Activated naive CD8-positive, alpha-beta T cell treated with anti-CD3 and anti-CD28 coated beads, Interleukin-2, amount 10 ng/mL, durations not matched to agents 7 days and 5 days (primary cell): ENCODE results near the gene ATRN. TPM values are rescaled to one million over a fixed set of nuclear protein-coding genes. Genes with fewer than 3 reads are reported as not detected.
"Not testable (repeated sequence)": the region's sequence is repeated elsewhere in the genome, so short reads cannot be mapped to it uniquely, and the experiment has no call there.

Source experiments
- ATAC-seq: fragments of 150-1000 bp; cut with Tn5 transposase; one replicate; pipeline ENCODE4 v1.10.0; 2021; ENCODE audit warnings: low read depth, moderate library complexity
- POLR2A ChIA-PET: fragments of 350-600 bp; sonication (Branson Sonifier 250); formaldehyde crosslinking; loops from one replicate; lab custom pipeline; 2021; ENCODE audit warnings: antibody characterized with exemption; lab: Charles Lee
- DNase-seq: peaks from one replicate; pipeline ENCODE4 v3.0.0; 2021
- H3K27ac Mint-ChIP-seq: one replicate; pipeline ENCODE4 v1.8.0; 2022; ENCODE audit warnings: mild to moderate bottlenecking, mixed read lengths
- H3K27me3 Mint-ChIP-seq: one replicate; pipeline ENCODE4 v1.8.0; 2022; ENCODE audit warnings: mild to moderate bottlenecking, moderate library complexity, mixed read lengths
- H3K36me3 Mint-ChIP-seq: one replicate; pipeline ENCODE4 v1.8.0; 2021; ENCODE audit warnings: mild to moderate bottlenecking, mixed read lengths
- H3K4me1 Mint-ChIP-seq: one replicate; pipeline ENCODE4 v1.8.0; 2021; ENCODE audit warnings: mixed read lengths
- H3K4me3 Mint-ChIP-seq: one replicate; pipeline ENCODE4 v1.8.0; 2022; ENCODE audit warnings: mild to moderate bottlenecking, moderate library complexity, mixed read lengths
- H3K9me3 Mint-ChIP-seq: one replicate; pipeline ENCODE4 v1.8.0; 2021; ENCODE audit warnings: mixed read lengths
- total RNA-seq, 2 experiments: library from RNA; stranded (reverse); gene quantifications; one replicate each; pipeline ENCODE4 v1.2.3, GENCODE V29; 2021

The ATRN gene
- total RNA-seq, 2 experiments from 2014 or later, result 9.8 to 10.7 TPM

GRCh38 chr20:3509064-3509463, 38.2 kb downstream of the ATRN start:
- no peak for ATAC-seq
- H3K27ac Mint-ChIP-seq, result no peak overlapping the region
- H3K36me3 Mint-ChIP-seq, result peaks cover 3% of the 10 kb centered on the region
- H3K4me3 Mint-ChIP-seq, result no peak overlapping the region
- H3K27me3 Mint-ChIP-seq, result no peaks in the 10 kb centered on the region
- DNase-seq, result no peak
- peaks cover under 1% of the 10 kb centered on the region for H3K9me3 Mint-ChIP-seq
- no peaks in the 10 kb centered on the region for H3K4me1 Mint-ChIP-seq
- POLR2A ChIA-PET, result no interaction called here

DNA sequence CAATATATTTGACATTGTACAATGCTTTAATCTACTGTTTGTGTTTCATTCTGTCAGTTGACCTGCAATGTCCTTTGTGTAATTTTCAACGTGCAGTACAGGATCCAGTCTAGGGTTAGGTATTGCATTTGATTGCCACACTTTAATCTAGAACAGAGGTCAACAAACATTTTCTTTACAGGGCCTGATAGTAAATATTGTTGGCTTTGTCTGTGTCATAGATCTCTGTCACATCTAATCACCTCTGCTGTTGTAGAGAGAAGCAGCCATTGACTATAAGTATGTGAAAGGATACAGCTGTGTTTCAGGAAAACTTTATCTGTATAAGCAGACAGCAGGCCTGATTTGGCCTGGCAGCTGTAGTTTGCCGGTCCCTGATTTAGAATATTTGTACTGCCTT, 39.3 kb downstream of the ATRN start:
- no peak for DNase-seq
- peaks cover 3% of the 10 kb centered on the region for H3K36me3 Mint-ChIP-seq
- no peak overlapping the region for H3K4me3 Mint-ChIP-seq
- H3K27ac Mint-ChIP-seq, result no peak overlapping the region
- H3K9me3 Mint-ChIP-seq, result peaks cover 1% of the 10 kb centered on the region
- ATAC-seq, result no peak
- H3K4me1 Mint-ChIP-seq, result no peaks in the 10 kb centered on the region
- H3K27me3 Mint-ChIP-seq, result no peaks in the 10 kb centered on the region
- POLR2A ChIA-PET, result no interaction called here

GRCh38 chr20:3512239-3512638, 41.4 kb downstream of the ATRN start:
- H3K36me3 Mint-ChIP-seq, H3K4me3 Mint-ChIP-seq, POLR2A ChIA-PET, H3K27me3 Mint-ChIP-seq, H3K4me1 Mint-ChIP-seq, H3K9me3 Mint-ChIP-seq, DNase-seq, H3K27ac Mint-ChIP-seq, ATAC-seq: not testable (repeated sequence)

DNA sequence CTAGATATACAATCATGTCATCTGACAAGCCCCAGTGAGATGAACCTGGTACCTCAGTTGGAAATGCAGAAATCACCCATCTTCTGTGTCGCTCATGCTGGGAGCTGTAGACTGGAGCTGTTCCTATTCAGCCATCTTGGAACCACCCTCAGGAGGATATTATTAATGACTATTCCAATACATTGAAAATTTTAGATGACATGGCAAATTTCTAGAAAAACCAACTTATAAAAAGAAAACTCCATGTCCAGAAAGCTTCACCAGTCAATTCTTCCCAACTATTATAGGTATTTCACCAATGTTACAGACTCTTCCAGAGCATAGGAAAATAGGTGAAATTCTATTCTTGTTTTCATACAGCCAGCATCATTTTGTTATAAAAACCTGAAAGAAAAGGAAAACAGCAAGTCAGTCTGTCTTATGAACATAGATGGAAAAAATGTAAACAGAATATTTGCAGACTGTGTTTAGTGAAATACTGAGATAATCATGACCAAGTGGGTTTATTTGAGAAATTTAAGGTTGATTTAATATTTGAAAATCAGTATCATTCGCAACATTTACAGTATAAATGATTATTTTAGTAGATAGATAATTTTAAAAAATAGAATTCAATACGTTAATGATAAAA, 43.3 kb downstream of the ATRN start:
- ATAC-seq (no peak), DNase-seq (no peak)
- Mint-ChIP-seq H3K36me3 (peaks cover 3% of the 10 kb centered on the region), H3K4me3 (no peak overlapping the region), H3K9me3 (peaks cover 1% of the 10 kb centered on the region), H3K4me1 (no peaks in the 10 kb centered on the region), H3K27me3 (no peaks in the 10 kb centered on the region), H3K27ac (no peak overlapping the region)
- POLR2A ChIA-PET, result no interaction called here

- H3K4me1 Mint-ChIP-seq, result no peaks in the 10 kb centered on the region
- no peak overlapping the region for H3K27ac Mint-ChIP-seq
- peaks cover 6% of the 10 kb centered on the region for H3K9me3 Mint-ChIP-seq
- no peaks in the 10 kb centered on the region for H3K27me3 Mint-ChIP-seq
- no peak overlapping the region for H3K4me3 Mint-ChIP-seq
- peaks cover 12% of the 10 kb centered on the region for H3K36me3 Mint-ChIP-seq
- no peak for ATAC-seq
- no peak for DNase-seq
- POLR2A ChIA-PET, result no interaction called here
These were observed 44.8 kb downstream of the ATRN start for GRCh38 chr20:3515379-3516170.

DNA sequence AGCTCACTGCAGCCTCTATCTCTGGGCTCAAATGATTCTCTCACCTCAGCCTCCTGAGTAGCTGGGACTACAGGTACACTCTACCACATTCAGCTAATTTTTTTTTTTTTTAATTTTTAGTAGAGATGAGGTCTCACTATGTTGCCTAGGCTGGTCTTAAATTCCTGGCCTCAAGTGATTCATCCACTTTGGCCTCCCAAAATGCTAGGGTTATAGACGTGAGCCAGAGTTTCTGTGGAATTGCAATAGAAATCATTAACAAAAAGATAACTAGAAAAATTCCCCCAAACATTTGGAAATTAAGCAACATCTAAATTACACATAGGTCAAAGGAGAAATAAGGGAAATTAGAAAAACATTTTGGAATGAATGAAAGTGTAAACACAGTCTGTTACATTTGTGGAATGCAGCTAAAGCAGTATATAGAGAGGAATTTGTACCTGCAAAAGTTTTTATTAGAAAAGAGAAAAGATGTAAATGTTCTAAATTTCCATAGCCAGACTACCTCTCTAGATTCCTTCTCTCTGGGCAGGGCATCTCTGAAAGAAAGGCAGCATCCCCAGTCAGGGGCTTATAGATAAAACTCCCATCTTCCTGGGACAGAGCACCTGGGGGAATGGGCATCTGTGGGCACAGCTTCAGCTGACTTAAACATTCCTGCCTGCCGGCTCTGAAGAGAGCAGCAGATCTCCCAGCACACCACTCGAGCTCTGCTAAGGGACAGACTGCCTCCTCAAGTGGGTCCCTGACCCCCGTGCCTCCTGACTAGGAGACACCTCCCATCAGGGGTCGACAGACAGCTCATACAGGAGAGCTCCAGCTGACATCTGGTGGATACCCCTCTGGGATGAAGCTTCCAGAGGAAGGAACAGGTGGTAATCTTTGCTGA, 51.3 kb downstream of the ATRN start:
- no peak overlapping the region for H3K27ac Mint-ChIP-seq
- ATAC-seq (no peak), DNase-seq (no peak)
- H3K36me3 Mint-ChIP-seq, result peaks cover 26% of the 10 kb centered on the region
- no peak overlapping the region for H3K4me3 Mint-ChIP-seq
- H3K4me1 Mint-ChIP-seq, result peaks cover 3% of the 10 kb centered on the region
- H3K9me3 Mint-ChIP-seq, result peaks cover 22% of the 10 kb centered on the region
- no peaks in the 10 kb centered on the region for H3K27me3 Mint-ChIP-seq
- POLR2A ChIA-PET, result no interaction called here

DNA sequence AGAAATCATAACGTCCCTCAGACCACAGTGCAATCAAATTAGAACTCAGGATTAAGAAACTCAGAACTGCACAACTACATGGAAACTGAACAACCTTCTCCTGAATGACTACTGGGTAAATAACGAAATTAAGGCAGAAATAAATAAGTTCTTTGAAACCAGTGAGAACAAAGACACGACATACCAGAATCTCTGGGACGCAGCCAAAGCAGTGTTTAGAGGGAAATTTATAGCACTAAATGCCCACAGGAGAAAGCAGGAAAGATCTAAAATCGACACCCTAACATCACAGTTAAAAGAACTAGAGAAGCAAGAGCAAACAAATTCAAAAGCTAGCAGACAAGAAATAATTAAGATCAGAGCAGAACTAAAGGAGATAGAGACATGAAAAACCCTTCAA, 53.9 kb downstream of the ATRN start:
- H3K36me3 Mint-ChIP-seq, result peaks cover 23% of the 10 kb centered on the region
- DNase-seq, ATAC-seq, H3K4me1 Mint-ChIP-seq, H3K4me3 Mint-ChIP-seq, H3K27me3 Mint-ChIP-seq, POLR2A ChIA-PET, H3K27ac Mint-ChIP-seq: not testable (repeated sequence)
- peaks cover 22% of the 10 kb centered on the region for H3K9me3 Mint-ChIP-seq

DNA sequence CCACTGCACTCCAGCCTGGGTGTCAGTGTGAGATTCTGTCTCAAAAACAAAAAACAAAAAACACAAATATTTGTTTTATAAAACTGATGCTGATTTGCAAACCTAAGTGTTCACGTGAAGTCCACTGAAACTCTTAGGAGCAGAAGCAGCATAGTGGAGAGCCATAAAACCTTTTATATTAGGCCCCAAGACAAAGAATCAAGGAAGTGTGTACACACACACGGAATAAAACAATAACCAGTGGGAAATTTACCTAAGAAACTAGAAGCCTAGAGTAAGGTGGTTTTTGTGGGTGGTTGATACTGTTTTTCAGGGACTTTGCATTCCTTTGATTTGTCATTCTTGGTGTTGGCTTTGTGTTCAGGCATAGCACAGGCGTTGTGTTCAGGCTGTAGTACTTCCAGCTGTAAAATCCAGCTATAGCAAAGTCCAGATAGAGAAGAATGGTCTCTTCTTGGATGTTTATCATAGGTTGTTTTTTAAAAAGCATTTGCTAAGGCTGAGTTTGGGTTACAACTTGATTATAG, 61.3 kb downstream of the ATRN start:
- Mint-ChIP-seq H3K4me3 (no peak overlapping the region), H3K27me3 (no peaks in the 10 kb centered on the region), H3K4me1 (peaks cover 2% of the 10 kb centered on the region), H3K9me3 (no peaks in the 10 kb centered on the region), H3K27ac (no peak overlapping the region), H3K36me3 (peaks cover under 1% of the 10 kb centered on the region)
- ATAC-seq (no peak), DNase-seq (no peak)
- POLR2A ChIA-PET, result no interaction called here

- H3K4me3 Mint-ChIP-seq, DNase-seq, H3K9me3 Mint-ChIP-seq, H3K27me3 Mint-ChIP-seq, H3K4me1 Mint-ChIP-seq, H3K27ac Mint-ChIP-seq, H3K36me3 Mint-ChIP-seq, POLR2A ChIA-PET, ATAC-seq: not testable (repeated sequence)
These were observed 66.9 kb downstream of the ATRN start for GRCh38 chr20:3537733-3538132.

- H3K36me3 Mint-ChIP-seq, result peaks cover 7% of the 10 kb centered on the region
- H3K4me3 Mint-ChIP-seq, result no peak overlapping the region
- no peaks in the 10 kb centered on the region for H3K4me1 Mint-ChIP-seq
- POLR2A ChIA-PET, result interaction anchor here (0.6 kb wide), 2 partner anchors 9 to 71 kb away, joined by 3 to 5 read pairs; no protein-coding TSS in a partner anchor
- H3K27me3 Mint-ChIP-seq, result no peaks in the 10 kb centered on the region
- DNase-seq, result no peak
- H3K9me3 Mint-ChIP-seq, result peaks cover 2% of the 10 kb centered on the region
- H3K27ac Mint-ChIP-seq, result no peak overlapping the region
- no peak for ATAC-seq
These were observed 68.7 kb downstream of the ATRN start for GRCh38 chr20:3539311-3540107.

DNA sequence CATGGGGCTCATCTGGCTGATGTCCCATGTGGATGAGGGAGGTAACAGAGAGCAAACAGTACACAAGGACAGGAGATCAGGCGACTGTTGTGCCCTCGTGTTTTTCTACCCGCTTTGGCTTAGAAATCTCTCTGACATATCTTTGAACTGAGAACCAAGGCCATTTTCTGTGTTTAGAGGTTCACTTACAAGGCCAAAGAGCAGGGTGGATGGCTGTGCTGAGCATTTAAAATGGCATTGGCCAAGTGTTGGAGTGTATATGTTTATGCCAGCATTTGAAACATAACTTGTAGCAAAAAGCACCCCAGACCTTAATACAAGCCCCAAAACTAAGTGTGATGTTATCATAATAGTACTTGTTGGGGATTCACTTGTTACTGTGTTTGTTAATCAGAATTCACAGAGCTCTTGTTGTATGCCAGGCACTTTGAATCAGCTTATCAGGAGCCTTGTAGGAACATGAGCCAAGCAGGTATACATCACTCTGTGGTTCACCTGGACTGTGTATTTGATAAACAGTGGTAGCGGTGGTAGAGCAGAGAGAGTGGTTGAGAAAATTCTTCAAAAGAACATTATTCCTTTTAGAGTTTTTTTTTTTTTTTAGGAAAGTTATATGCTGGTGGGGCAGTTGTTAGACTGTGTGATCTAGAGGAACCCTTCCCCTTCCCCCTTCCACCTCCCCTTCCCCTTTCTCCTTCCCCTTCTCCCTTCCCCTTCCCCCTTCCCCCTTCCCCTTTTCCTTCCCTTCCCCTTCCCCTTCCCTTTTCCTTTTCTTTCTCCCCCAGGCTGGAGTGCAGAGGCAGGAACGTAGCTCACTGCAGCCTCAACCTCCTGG, 71.3 kb downstream of the ATRN start:
- DNase-seq, result no peak

DNA sequence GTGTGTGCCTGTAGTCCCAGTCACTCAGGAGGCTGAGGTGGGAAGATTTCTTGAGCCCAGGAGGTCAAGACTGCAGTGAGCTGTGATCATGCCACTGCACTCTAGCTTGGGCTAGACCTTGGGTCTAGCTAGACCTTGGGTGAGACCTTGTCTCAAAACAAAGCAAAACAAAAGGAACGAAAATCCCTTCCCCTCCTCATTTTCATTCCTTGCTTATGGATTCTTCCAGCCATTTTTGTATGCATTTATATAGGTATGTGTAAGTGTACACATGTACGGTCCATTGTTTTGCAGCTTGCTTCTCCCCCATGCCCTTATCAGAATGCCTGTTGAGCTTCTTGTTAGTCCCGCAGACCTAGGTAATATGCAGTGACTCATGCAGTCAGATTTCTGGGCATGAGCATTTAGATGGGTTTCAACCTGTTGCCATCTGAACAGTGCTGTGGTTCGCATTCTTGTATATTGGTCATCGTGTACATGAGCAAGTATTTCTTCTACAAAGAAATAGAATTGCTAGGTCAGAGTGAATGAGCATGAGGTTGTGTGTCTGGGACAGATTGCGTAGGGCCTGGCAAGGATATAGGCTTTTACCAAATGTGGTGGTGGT, 73.2 kb downstream of the ATRN start:
- H3K27me3 Mint-ChIP-seq, result no peaks in the 10 kb centered on the region
- H3K27ac Mint-ChIP-seq, result no peak overlapping the region
- no peak overlapping the region for H3K4me3 Mint-ChIP-seq
- H3K36me3 Mint-ChIP-seq, result peaks cover 9% of the 10 kb centered on the region
- ATAC-seq (no peak), DNase-seq (no peak)
- no peaks in the 10 kb centered on the region for H3K9me3 Mint-ChIP-seq
- peaks cover 1% of the 10 kb centered on the region for H3K4me1 Mint-ChIP-seq
- POLR2A ChIA-PET, result no interaction called here

More for the DNA sequence above, 71.3 kb downstream of the ATRN start:
- Mint-ChIP-seq H3K27ac (no peak overlapping the region), H3K27me3 (no peaks in the 10 kb centered on the region), H3K9me3 (peaks cover 2% of the 10 kb centered on the region), H3K4me3 (no peak overlapping the region), H3K4me1 (peaks cover under 1% of the 10 kb centered on the region), H3K36me3 (peaks cover 11% of the 10 kb centered on the region)
- POLR2A ChIA-PET, result no interaction called here
- no peak for ATAC-seq
